ENCODE data around the gene MORN4.
"Not testable (repeated sequence)": the region's sequence is repeated elsewhere in the genome, so short reads cannot be mapped to it uniquely, and the experiment has no call there.

MORN4 gene

GRCh38 chr10:97640868-97641811 lies 7.8 kb upstream of the MORN4 start:
- DNase-seq (ENCODE audit: low read depth in 2 of 2) = peak; percentile 5 to 6

GRCh38 chr10:97640174-97640867 lies 7.0 kb upstream of the MORN4 start, which contains the start of gene PI4K2A:
Gene PI4K2A (plus strand): TSS chr10:97640671. CDS start chr10:97640743, 72 bp downstream.
- DNase-seq (ENCODE audit: low read depth in 2 of 2) = peak; percentile 98 to 100

DNA sequence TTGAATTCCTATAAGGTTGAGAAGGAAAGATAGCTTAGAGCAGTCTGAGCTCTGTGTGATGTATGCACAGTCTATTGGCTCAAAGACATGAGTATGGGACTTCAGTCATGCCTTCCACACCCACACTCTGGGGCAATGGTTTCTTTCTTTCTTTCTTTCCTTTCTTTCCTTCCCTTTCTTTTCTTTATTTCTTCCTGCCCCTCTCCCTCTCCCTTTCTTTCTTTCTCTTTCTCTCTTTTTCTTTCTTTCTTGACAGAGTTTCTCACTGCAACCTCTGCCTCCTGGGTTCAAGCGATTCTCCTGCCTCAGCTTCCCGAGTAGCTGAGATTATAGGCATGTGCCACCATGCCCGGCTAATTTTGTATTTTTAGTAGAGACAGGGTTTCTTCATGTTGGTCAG lies 5.8 kb upstream of the MORN4 start:
- DNase-seq (ENCODE audit: low read depth in 2 of 2) = not testable (repeated sequence)

DNA sequence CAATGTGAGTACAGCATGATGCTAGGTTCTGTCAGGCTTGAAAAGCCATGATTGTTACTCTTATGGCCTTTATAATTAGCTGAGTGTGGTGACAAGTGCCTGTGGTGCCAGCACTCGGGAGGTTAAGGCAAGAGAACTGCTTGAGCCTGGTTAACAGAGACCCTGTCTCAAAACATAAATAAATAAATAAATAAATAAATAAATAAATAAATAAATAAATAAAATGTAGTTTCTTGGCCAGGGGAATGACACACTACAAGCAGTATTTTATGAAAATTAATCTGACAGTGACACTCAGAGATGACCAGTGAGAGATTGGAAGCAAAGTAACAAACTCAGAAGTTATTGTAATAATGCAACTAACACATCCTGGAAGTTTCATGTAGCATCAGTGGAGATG lies 2.3 kb upstream of the MORN4 start:
- no peak for DNase-seq (ENCODE audit: low read depth in 2 of 2)

GRCh38 chr10:97633921-97634320 lies 621 bp upstream of the MORN4 start:
- peak; percentile 1 to 7 for DNase-seq (ENCODE audit: low read depth in 2 of 2)

GRCh38 chr10:97631098-97631497 lies 2.2 kb downstream of the MORN4 start:
- no peak for DNase-seq (ENCODE audit: low read depth in 2 of 2)

GRCh38 chr10:97629289-97629688 lies 4.0 kb downstream of the MORN4 start:
- no peak for DNase-seq (ENCODE audit: low read depth in 2 of 2)

DNA sequence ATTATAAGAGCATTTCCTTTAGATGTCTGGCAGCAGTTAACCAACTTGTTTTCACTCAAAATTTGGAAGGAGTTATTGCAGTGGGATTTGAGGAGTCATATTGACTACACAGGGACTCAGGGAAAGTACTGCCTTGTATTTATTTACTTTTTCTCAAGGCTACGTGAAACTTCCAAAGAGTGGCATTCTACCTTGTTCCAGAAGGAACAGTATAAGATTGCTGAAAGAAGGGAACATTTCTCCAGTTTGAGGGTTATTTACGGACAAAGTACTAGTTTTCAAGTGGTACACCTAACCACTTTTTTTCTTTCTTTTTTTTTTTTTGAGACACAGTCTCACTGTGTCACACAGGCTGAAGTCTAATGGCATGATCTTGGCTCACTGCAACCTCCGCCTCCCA lies 5.1 kb downstream of the MORN4 start:
- no peak for DNase-seq (ENCODE audit: low read depth in 2 of 2)

- no peak for DNase-seq (ENCODE audit: low read depth in 2 of 2)
Observed at GRCh38 chr10:97627731-97628130, 5.6 kb downstream of the MORN4 start.

- DNase-seq (ENCODE audit: low read depth in 2 of 2) = no peak
Observed at GRCh38 chr10:97623277-97623676, 10.0 kb downstream of the MORN4 start.

DNA sequence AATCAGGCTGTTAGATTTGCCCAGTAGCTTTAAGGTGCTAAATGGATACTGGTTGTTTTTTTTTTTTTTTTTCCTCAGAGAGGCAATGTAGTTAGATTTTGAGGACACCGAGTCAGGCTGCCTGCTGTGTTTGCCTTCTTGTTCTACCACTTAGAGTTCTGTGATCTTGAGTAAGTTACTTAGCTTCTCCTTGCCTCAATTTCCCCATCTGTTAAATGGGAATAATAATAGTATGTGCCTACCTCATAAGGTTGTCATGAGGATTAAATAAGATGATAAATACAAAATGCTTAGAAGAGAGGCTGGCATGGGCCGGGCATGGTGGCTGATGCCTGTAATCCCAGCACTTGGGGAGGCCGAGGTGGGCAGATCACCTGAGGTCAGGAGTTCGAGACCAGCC lies 14.6 kb downstream of the MORN4 start:
- no peak for DNase-seq (ENCODE audit: low read depth in 2 of 2)

- no peak for DNase-seq (ENCODE audit: low read depth in 2 of 2)
Observed at GRCh38 chr10:97618285-97618684, 15.0 kb downstream of the MORN4 start.

DNA sequence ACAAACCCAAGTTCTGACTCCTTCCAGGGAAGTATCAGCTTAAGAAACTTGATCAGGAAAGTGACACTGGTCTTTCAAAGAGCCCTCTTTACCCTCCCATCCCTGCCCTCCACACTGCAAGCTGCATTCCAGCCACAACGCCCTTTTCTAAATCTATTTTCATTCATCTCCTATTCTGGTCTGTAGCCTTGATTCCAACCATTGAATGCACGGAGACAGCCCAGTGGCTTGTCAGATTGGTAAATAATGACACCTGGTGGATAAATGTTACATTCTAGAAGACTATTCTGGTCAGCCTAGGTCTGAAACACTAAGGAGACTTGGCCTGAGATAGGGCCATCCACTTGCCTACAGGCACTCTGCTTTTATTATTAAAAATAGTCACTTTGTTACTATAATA lies 20.9 kb downstream of the MORN4 start:
- no peak for DNase-seq (ENCODE audit: low read depth in 2 of 2)

DNA sequence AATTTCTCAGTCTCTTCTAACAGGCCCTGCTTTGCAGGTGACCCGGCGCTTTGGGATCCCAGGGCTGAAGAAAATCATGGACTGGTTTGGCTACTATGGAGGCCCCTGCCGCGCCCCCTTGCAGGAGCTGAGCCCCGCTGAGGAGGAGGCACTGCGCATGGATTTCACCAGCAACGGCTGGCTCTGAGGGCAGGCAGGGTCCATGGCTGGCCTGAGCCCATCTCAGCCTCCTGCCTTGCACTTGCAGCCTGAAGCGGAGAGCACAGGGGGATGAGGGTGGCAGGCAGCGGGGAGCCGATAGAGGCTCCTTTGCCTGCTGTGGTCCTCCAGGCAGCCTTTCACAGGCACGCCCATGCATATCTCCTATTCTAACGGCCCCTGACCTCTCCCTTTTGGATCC lies 21.8 kb downstream of the MORN4 start:
- no peak for DNase-seq (ENCODE audit: low read depth in 2 of 2)

DNA sequence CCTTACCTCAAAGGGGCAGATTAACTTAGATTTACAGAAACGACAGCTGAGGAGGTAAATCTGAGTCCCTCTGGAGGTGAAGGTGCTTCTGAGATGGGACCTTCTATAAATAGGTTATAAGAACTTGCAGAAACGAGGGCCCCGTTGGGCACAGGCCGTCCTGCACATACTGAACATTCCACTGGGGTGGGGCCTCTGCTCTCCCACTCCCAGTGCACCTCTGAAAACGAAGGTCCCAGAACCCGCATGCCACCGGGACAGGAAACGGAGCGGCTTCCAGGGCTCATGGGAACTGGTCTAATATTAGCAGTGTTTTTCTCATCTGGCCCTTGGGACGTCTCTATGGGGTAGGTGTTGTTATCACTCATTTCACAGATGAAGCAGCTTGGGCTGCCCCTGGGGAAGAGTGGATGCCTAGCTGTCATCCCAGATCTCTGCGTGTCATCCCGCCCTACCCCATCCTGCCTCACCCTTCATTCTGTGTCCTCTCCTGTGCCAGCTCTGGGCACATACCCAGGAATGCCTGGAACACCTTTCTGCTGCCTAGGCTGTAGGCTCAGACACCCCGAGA lies 24.2 kb downstream of the MORN4 start:
- DNase-seq (ENCODE audit: low read depth in 2 of 2) = no peak

DNA sequence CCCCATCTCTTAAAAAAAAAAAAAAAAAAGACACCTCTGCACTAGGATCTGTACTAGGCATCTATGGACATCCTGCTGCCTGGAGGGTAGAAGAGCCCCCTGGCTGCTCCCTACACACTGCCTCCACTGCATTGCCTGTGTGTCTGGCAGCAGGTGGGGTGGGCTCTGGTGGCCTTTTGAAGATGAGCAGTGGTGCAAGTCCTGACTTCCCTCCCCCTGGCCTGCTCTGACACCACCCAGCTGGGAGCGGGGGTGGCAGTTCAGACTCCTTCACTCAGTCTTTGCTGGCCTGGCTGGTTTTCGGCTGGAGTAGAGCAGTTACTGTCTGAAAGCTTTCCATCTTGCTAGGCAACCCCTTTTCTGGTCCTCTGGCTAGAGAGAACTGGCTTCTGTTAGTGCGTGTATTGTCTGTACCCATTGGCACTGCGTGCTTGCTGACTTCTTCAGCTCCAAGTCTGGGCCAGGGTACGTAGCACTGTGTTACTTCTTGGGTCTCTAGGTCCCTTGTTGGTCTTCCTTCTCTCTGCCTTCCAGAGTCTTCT lies 26.1 kb downstream of the MORN4 start:
- no peak for DNase-seq (ENCODE audit: low read depth in 2 of 2)

DNA sequence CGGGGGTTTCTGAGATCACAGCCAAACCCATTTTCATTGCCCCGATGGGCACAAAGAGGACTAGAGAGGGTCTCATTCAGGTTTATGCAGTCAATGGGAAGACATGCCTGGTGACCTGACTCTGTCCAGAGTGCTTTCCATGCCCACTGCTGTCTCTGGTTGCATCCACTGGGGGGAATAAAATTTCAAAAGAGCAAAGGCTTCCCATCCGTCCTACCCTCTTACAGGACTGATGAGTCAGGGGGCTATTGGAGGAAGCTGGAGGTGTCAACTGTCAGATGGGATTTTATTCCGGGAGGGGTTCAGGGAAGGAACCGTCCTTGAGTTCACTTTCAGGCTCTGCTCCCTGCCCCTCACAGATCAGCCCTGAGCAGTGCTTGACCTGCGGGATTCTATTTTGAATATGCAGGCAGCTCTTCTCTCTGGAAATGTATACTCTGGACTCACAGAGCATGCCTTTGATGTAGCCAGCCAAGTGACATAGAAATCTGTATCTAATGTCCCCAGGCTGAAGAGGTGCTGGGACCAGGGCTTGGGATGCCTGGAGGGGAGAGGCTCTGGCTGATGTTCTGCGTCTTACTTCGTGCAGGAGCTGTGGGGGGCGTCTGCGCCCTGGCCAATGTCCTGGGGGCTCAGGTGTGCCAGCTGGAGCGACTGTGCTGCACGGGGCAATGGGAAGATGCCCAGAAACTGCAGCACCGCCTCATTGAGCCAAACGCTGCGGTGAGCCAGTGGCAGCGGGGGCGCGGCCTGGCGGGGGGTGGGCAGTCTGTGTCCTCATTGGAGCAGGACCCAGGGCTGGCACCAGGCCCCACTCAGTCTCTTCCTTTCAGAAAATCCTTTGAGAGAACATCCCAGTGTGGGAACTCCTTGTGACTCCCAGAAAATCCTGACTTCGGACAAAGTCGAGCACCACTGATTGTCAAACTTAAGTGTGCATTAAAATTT lies 31.8 kb downstream of the MORN4 start:
- DNase-seq (ENCODE audit: low read depth in 2 of 2) = no peak

DNA sequence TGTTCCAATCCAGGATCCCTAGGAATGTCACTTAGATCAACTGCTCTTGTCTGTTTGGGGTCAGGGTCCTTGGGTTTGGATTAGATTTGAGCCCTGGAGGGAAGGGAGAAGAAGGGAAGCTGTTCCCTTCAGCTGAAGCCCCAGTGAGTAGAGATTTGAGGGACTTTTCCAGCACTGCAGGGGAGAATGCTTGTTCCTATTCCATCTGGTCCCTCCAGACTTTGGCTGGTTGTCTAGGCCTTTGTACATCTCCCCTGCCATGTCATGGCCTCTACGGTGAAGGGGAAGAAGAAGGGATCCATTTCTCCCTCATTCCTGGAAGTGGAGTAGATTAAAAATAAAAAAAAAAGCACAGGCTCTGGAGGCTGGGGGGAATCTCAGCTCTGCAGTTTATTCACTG lies 32.7 kb downstream of the MORN4 start:
- no peak for DNase-seq (ENCODE audit: low read depth in 2 of 2)

DNA sequence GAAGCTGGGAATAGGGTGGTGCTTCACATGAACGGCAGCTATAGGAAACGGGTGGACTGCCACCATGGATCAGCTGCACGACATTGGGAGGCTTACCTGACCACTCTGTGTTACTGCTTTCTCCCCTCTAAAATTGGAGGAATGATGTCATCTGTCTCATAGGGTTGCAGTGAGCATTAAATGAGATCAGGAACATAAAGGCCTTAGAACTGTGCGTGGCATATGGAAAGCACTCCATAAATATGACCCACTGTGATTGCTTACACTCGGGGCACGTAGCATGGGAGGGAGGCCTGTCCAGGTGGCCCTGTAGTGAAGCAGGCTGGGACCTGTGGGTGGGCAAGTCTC lies 34.1 kb downstream of the MORN4 start:
- DNase-seq (ENCODE audit: low read depth in 2 of 2) = no peak

DNA sequence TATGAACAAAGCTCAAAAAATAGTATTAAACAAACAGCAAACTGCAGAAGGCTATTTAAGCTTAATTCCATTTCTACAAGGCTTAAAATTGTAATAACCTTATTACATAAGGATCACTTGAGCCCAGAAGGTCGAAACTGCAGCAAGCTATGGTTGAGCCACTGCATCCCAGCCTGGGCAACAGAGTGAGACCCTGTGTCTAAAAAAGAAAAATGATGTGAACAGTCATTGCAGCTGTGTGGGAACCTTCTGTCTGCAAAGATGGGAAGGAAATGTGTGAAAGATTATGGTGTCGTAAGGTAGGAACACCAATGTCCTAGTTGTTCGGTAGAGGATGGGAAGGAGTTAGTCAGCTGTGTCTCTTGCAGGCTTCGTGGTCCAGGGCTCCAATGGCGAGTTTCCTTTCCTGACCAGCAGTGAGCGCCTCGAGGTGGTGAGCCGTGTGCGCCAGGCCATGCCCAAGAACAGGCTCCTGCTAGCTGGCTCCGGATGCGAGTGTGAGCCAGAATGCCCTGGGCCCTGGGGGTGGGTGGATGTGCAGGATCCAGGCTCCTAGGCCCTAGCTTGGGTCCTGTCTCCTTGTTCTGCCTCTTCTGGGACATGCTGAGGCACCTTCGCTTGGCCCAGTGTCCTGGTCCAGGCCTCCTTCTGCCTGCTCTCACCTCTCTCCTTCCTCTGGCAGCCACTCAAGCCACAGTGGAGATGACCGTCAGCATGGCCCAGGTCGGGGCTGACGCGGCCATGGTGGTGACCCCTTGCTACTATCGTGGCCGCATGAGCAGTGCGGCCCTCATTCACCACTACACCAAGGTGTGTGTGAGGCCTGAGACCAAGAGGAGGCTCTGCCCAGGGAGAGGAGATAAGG lies 34.7 kb downstream of the MORN4 start:
- no peak for DNase-seq (ENCODE audit: low read depth in 2 of 2)
